ENCODE measurements around the gene CD38. TPM values are rescaled to one million over a fixed set of nuclear protein-coding genes. Genes with fewer than 3 reads are reported as not detected.
A peak's percentile ranks its signal among the peaks of the same experiment; 100 is the strongest.

CD38 gene
- total and polyA plus RNA-seq, 2 of the 13 experiments (the other 11 are each of a cell fraction or from before 2014, with no cell fraction given) = not detected

GRCh38 chr4:15740764-15741404, 37.2 kb upstream of the CD38 start (continued):
- TF ChIP-seq TFAP4 (IDR thresholded peaks at IDR 0.05; ENCODE audit: borderline replicate concordance, low read depth) (peak; percentile 74), ZNF281 (CRISPR knock-in tag; IDR thresholded peaks at IDR 0.05; ENCODE audit: borderline replicate concordance) (no peak), ARID2 (CRISPR knock-in tag; IDR thresholded peaks at IDR 0.05; ENCODE audit: borderline replicate concordance) (no peak), ZNF343 (CRISPR knock-in tag; IDR thresholded peaks at IDR 0.05) (no peak), PPARG (CRISPR knock-in tag; conservative IDR thresholded peaks at IDR 0.05) (0 out of 2 replicates have a peak, but pooled peaks have one; percentile 29), THAP8 (CRISPR knock-in tag; IDR thresholded peaks at IDR 0.05; ENCODE audit: borderline replicate concordance) (no peak), TOPORS (CRISPR knock-in tag; IDR thresholded peaks at IDR 0.05) (no peak), ZBTB14 (CRISPR knock-in tag; IDR thresholded peaks at IDR 0.05) (no peak), ZFP36 (IDR thresholded peaks at IDR 0.05; ENCODE audit: borderline replicate concordance, low read depth, low read length, partially characterized antibody) (no peak), IKZF5 (CRISPR knock-in tag; IDR thresholded peaks at IDR 0.05) (0 out of 2 replicates have a peak, but pooled peaks have one; percentile 40), ZNF614 (CRISPR knock-in tag; IDR thresholded peaks at IDR 0.05; ENCODE audit: borderline replicate concordance) (peak; percentile 59; the same call in 1 of the 2 replicates), CBX5 (CRISPR knock-in tag; IDR thresholded peaks at IDR 0.05; ENCODE audit: borderline replicate concordance) (peak; percentile 42; the same call in 1 of the 2 replicates), MEIS1 (CRISPR knock-in tag; IDR thresholded peaks at IDR 0.05; ENCODE audit: borderline replicate concordance) (0 out of 2 replicates have a peak, but pooled peaks have one; percentile 24), NFATC3 (CRISPR knock-in tag; IDR thresholded peaks at IDR 0.05) (no peak), FIP1L1 (IDR thresholded peaks at IDR 0.05; ENCODE audit: borderline replicate concordance, insufficient read depth, low read depth, low read length) (no peak), HMGXB3 (CRISPR knock-in tag; IDR thresholded peaks at IDR 0.05; ENCODE audit: borderline replicate concordance) (no peak)
